Measurements from ENCODE around the gene HTR6.

GRCh38 chr1:19682901-19683300 is 18.2 kb downstream of the HTR6 start:
- no peak for TF ChIP-seq CTCF (IDR thresholded peaks at IDR 0.05)
- TF ChIP-seq POLR2A (IDR thresholded peaks at IDR 0.05) = no peak

Data from tibial nerve (tissue), 3 donors.